Raji (cell line): ENCODE measurements around the gene STK32B.

Source experiments
- POLR2A ChIP-seq: IDR thresholded peaks from 2 replicates; pipeline ENCODE4 v1.6.1; 2011; ENCODE audit warnings: low read depth, low read length, control low read depth; ENCODE audit not compliant: insufficient read depth

STK32B gene

GRCh38 chr4:5515646-5516045, 464.4 kb downstream of the STK32B start:
- no peak for TF ChIP-seq POLR2A

DNA sequence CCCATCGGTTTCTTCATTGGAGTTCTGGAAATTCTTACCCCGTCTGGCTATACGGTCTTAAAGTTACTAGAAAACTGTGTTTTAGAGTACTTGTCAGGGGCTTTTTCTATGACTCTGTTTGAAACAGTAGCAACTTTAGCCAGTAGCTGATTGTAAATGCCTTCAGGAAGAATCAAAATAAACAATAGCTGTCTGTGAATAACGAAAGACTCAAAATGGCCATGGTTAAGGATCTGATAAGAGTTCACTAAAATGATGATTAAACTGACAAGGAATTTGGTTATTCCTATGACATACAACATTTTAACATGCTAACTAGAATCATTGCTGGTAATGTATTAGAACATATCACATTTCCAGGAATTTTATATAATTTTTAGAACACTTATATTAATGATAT, 466.1 kb downstream of the STK32B start:
- no peak for TF ChIP-seq POLR2A

- TF ChIP-seq POLR2A: no peak
These were observed 473.4 kb downstream of the STK32B start for GRCh38 chr4:5524446-5525299.

- TF ChIP-seq POLR2A: no peak
These were observed 475.0 kb downstream of the STK32B start for GRCh38 chr4:5526080-5526846.

- no peak for TF ChIP-seq POLR2A
These were observed 475.9 kb downstream of the STK32B start for GRCh38 chr4:5527211-5527610.

- no peak for TF ChIP-seq POLR2A
These were observed 476.8 kb downstream of the STK32B start for GRCh38 chr4:5528031-5528436.

DNA sequence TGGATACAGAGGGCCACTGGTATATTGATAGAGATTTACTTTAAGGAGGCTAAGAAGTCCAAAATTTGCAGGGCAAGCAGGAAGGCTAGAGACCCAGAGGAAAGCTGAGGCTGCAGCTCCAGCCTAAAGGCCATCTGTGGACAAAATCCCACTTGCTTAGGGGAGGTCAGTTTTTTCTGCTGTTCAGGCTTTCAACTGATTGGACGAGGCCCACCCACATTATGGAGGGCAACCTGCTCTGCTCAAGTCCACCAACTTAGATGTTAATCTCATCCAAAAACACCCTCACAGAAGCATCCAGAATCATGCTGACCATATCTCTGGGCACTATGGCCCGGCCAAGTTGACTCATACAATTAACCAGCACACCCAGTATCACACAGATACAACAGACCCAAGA, 480.8 kb downstream of the STK32B start:
- no peak for TF ChIP-seq POLR2A

GRCh38 chr4:5539584-5539983, 488.3 kb downstream of the STK32B start:
- TF ChIP-seq POLR2A: no peak

DNA sequence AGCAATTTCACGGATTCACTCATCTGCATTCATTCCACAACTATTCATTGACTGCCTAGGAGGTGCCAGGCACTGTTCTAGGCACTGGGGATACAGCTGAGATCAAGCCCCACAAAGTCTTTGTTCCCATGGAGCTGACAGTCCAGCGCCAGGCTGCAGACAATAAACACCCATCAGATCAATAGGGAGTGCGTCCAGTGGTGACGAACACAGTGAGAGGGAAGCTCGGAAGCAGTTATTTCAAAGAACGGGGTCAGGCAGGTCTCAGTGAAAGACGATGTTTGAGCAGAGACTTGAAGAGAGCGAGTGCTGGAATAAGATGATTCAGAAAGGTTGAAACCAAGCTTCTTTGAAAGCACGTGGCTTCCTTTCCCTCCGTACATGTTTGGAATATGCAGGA, 489.9 kb downstream of the STK32B start:
- no peak for TF ChIP-seq POLR2A

GRCh38 chr4:5543681-5544080, 492.4 kb downstream of the STK32B start:
- TF ChIP-seq POLR2A: no peak

GRCh38 chr4:5544762-5545161, 493.5 kb downstream of the STK32B start:
- TF ChIP-seq POLR2A: no peak

GRCh38 chr4:5545271-5545670, 494.0 kb downstream of the STK32B start:
- no peak for TF ChIP-seq POLR2A

GRCh38 chr4:5547651-5548249, 496.5 kb downstream of the STK32B start:
- no peak for TF ChIP-seq POLR2A
